ENCODE results near the gene RAD21L1.
"Not testable (repeated sequence)": the region's sequence is repeated elsewhere in the genome, so short reads cannot be mapped to it uniquely, and the experiment has no call there.

Gene RAD21L1

GRCh38 chr20:1247689-1248088, 21.8 kb downstream of the RAD21L1 start:
- TF ChIP-seq CTCF (IDR thresholded peaks at IDR 0.05; ENCODE audit: insufficient read depth, low read length, missing control alignments) = no peak
- DNase-seq (ENCODE audit: low read depth, low spot score) = no peak
- no peak overlapping the region for H3K4me3 ChIP-seq (ENCODE audit: low read depth, low read length)
- ChIA-PET POLR2A (no interaction called here), CTCF (interaction anchor here (0.9 to 1.4 kb wide), 2 partner anchors 20 to 35 kb away, joined by 3 read pairs; no protein-coding TSS in a partner anchor)

- H3K4me3 ChIP-seq (ENCODE audit: low read depth, low read length); CTCF ChIA-PET; DNase-seq (ENCODE audit: low read depth, low spot score); POLR2A ChIA-PET: not testable (repeated sequence)
These were observed 24.4 kb downstream of the RAD21L1 start for GRCh38 chr20:1250282-1250681.

- CTCF ChIA-PET = no interaction called here
These were observed 26.6 kb downstream of the RAD21L1 start for GRCh38 chr20:1252416-1252815.

DNA sequence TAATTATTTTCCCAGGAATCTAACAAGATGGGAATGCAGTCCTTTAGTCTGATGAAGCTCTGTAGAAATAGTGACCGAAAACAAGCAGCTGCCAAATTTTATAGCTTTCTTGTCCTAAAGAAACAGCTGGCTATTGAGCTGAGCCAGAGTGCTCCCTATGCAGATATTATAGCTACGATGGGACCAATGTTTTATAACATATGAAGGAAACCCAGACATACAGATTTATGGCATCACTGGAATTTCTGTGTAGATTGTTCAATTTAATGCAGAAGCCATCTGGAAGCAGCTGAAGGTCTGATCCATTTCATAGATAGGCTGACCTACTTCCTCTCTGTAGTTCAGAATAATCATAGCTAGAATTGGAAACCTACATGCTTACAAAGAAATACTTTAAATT, 28.4 kb downstream of the RAD21L1 start:
- ChIA-PET CTCF (no interaction called here), POLR2A (no interaction called here)
- no peak for DNase-seq (ENCODE audit: low read depth, low spot score)
- TF ChIP-seq CTCF (IDR thresholded peaks at IDR 0.05; ENCODE audit: insufficient read depth, low read length, missing control alignments) = no peak
- H3K4me3 ChIP-seq (ENCODE audit: low read depth, low read length) = no peak overlapping the region

More at GRCh38 chr20:1252416-1252815, 26.6 kb downstream of the RAD21L1 start:
- no peak for DNase-seq (ENCODE audit: low read depth, low spot score)
- POLR2A ChIA-PET = no interaction called here
- H3K4me3 ChIP-seq (ENCODE audit: low read depth, low read length) = no peak overlapping the region
- TF ChIP-seq CTCF (IDR thresholded peaks at IDR 0.05; ENCODE audit: insufficient read depth, low read length, missing control alignments) = no peak

GRCh38 chr20:1255675-1256074, 29.8 kb downstream of the RAD21L1 start:
- DNase-seq (ENCODE audit: low read depth, low spot score) = no peak
- CTCF ChIA-PET = interaction anchor here (1.2 kb wide), 1 partner anchor 183 kb away, joined by 3 read pairs; no protein-coding TSS in a partner anchor
- POLR2A ChIA-PET = no interaction called here
- no peak overlapping the region for H3K4me3 ChIP-seq (ENCODE audit: low read depth, low read length)
- TF ChIP-seq CTCF (IDR thresholded peaks at IDR 0.05; ENCODE audit: insufficient read depth, low read length, missing control alignments) = no peak

DNA sequence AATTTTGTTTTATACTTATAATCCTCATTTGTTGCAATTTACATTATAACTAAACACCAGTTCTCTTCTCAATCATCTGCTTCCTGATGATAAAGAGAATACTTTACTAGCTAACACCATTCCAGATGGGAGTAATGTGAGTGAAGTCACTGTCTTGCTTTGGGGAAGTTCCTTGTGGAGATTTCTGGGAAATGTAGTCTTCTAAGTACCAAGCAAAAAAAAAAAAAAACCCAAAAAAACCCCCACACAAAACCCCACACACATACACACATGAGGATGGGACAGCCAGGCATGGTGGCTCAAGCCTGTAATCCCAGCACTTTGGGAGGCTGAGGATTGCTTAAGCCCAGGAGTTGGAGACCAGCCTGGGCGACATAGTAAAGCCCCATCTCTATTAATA, 38.0 kb downstream of the RAD21L1 start:
- no peak for TF ChIP-seq CTCF (IDR thresholded peaks at IDR 0.05; ENCODE audit: insufficient read depth, low read length, missing control alignments)
- ChIA-PET POLR2A (interaction anchor here (0.7 kb wide), 1 partner anchor 13 kb away, joined by 4 read pairs; no protein-coding TSS in a partner anchor), CTCF (interaction anchor here (1.3 kb wide), 1 partner anchor 240 kb away, joined by 3 read pairs; no protein-coding TSS in a partner anchor)
- no peak overlapping the region for H3K4me3 ChIP-seq (ENCODE audit: low read depth, low read length)
- DNase-seq (ENCODE audit: low read depth, low spot score) = no peak

DNA sequence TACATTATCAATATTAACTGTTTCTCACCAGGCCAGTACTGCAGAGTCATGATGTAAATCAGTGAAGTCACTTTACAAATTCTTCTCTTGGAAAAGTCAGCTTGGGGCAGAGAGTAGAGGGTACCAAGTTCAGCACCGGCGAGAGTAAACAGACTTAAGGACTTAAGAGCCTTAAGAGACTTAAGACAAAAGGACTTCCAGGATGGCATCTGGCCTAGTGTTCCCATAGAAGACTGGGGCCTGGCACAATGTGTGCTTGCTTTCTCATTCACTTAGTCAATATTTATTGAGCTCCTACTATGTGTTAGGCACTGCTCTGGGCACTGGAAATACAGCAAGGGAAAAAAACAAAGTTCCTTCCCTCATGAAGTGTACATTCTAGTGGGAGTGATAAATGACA, 38.9 kb downstream of the RAD21L1 start:
- TF ChIP-seq CTCF (IDR thresholded peaks at IDR 0.05; ENCODE audit: insufficient read depth, low read length, missing control alignments) = no peak
- ChIA-PET CTCF (interaction anchor here (1.3 to 1.5 kb wide), 2 partner anchors 51 to 239 kb away, joined by 3 to 4 read pairs; no protein-coding TSS in a partner anchor), POLR2A (no interaction called here)
- DNase-seq (ENCODE audit: low read depth, low spot score) = no peak
- no peak overlapping the region for H3K4me3 ChIP-seq (ENCODE audit: low read depth, low read length)

Data from AG04449 (cell line).